ENCODE measurements around the gene RAD9A.

RAD9A gene

GRCh38 chr11:67357831-67358670 is 33.7 kb upstream of the RAD9A start:
- DNase-seq (ENCODE audit: low spot score), result no peak

- DNase-seq (ENCODE audit: low spot score), result no peak
These were observed 27.6 kb upstream of the RAD9A start for GRCh38 chr11:67364169-67364568.

GRCh38 chr11:67364783-67365722 is 26.7 kb upstream of the RAD9A start:
- no peak for DNase-seq (ENCODE audit: low spot score)

- no peak for DNase-seq (ENCODE audit: low spot score)
These were observed 25.9 kb upstream of the RAD9A start for GRCh38 chr11:67365736-67366444.

- no peak for DNase-seq (ENCODE audit: low spot score)
These were observed 25.2 kb upstream of the RAD9A start for GRCh38 chr11:67366546-67366945.

- DNase-seq (ENCODE audit: low spot score), result no peak
These were observed 24.6 kb upstream of the RAD9A start for GRCh38 chr11:67366961-67367760.

- no peak for DNase-seq (ENCODE audit: low spot score)
These were observed 24.0 kb upstream of the RAD9A start for GRCh38 chr11:67367761-67368227.

GRCh38 chr11:67368621-67369020 is 23.2 kb upstream of the RAD9A start:
- no peak for DNase-seq (ENCODE audit: low spot score)

GRCh38 chr11:67369275-67369674 is 22.5 kb upstream of the RAD9A start:
- DNase-seq (ENCODE audit: low spot score), result no peak

GRCh38 chr11:67369801-67370284 is 21.9 kb upstream of the RAD9A start:
- DNase-seq (ENCODE audit: low spot score), result no peak

GRCh38 chr11:67370351-67371076 is 21.3 kb upstream of the RAD9A start:
- DNase-seq (ENCODE audit: low spot score), result no peak

GRCh38 chr11:67371189-67371910 is 20.4 kb upstream of the RAD9A start:
- DNase-seq (ENCODE audit: low spot score), result no peak

- DNase-seq (ENCODE audit: low spot score), result no peak
These were observed 19.9 kb upstream of the RAD9A start for GRCh38 chr11:67371911-67372320.

GRCh38 chr11:67372321-67372992 is 19.3 kb upstream of the RAD9A start:
- DNase-seq (ENCODE audit: low spot score), result no peak

- no peak for DNase-seq (ENCODE audit: low spot score)
These were observed 18.7 kb upstream of the RAD9A start, which contains the start of gene CLCF1 for GRCh38 chr11:67372993-67373647. Gene CLCF1 (minus strand): TSS chr11:67373598. CDS start chr11:67373539, 59 bp downstream.

- DNase-seq (ENCODE audit: low spot score), result no peak
These were observed 17.9 kb upstream of the RAD9A start for GRCh38 chr11:67373648-67374570.

GRCh38 chr11:67374571-67375281 is 17.1 kb upstream of the RAD9A start:
- no peak for DNase-seq (ENCODE audit: low spot score)

Measured in globus pallidus (tissue), 1 donor.